ENCODE results near the gene HERC5.

Gene HERC5

DNA sequence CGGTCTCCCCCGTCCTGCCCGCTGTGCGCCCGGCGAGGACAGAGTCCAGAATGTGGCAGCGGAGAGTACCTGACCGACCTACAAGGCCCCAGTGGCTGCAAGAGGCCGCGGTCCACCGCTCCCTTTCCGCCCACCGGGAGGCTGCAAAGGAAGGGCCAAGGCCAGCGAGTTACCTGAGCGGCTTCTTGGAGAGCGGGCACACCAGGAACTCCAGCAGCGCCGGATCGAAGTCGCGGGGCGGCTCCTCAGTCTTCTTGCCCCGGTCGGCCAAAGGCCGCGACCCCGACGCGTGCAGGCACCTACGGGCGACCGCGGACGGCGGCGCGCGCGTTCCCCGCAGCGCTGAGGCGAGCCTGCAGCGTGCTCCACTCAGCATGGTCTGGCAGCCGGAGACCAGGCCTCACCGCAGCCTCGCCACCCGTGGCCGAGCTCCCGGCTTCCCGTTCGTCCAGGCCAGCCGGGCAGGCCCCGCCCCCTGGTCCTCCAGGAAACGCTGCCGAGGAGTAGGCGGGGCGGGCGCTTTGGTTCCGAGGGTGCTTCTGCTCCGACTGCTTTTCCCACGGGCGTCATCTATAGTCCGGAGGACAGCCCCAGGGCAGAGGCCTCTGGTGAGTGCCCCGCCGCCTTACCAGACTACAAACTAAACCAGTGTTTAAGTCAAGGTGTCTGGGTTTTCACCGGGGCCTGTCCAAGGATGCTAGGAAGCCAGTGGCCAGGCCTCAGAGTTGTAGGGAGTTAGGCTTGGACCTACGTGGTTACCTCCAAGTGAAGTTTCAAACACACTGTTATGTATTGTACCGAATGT is 66.6 kb downstream of the HERC5 start, which contains the start of gene PYURF:
TSS of gene PYURF (minus strand) at position 452 of the 805 bp plus-strand sequence. CDS start at position 376, 76 bp downstream.
- peak; percentile 96 for DNase-seq

DNA sequence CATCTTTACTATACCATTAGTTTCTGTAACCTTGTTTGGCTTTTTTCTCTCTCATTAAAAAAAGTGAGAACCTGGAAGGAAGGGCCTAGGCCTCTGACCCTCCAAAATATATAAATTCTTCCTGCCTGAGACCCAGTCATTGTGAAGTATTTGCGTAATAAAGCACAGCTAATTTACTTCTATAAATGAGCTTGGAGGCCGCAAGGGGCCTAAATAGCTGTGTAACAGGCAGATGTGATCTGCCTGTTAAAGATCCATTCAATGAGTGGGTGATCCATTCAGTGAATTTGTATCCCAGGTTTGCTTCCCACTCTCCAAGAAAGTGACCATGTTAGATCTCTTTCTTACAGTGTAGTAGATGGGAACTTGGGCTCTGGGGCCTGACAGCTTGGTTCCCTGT is 67.3 kb downstream of the HERC5 start:
- DNase-seq: peak; percentile 18

GRCh38 chr4:88526221-88526815 is 69.4 kb downstream of the HERC5 start:
- peak; percentile 31 for DNase-seq

DNA sequence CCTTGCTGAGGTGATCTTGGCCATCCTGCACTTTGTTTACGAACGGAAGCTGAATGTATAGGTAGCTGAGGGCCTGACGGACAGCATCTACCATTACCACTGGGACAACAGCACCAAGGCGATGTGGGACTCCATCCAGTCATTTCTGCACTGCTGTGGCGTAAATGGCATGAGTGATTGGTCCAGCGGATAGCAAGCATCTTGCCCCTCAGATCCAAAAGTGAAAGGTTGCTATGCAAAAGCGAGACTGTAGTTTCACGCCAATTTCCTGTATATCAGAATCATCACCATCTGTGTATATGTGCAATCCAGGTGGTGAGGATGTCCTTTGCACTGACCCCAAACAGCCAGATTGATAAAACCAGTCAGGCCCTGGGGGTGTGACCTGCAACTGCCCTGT is 70.9 kb downstream of the HERC5 start:
- DNase-seq: no peak

DNA sequence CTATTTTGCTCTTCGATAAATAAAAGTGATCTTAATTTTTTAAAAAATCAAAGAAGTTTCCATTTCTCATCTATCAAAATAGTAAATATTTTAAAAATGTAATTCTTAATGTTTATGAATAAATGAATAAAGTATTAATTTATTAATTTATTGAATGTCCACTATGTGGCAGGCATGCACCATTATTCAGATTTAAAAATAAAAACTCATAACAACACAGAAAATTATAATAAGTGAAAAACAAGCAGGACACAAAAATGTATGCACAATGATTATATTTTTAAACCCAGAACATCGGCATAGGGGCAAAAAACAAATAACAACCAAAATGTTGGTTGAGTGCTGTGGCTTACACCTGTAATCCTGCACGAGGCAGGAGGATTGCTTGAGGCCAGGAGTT is 71.9 kb downstream of the HERC5 start:
- no peak for DNase-seq

DNA sequence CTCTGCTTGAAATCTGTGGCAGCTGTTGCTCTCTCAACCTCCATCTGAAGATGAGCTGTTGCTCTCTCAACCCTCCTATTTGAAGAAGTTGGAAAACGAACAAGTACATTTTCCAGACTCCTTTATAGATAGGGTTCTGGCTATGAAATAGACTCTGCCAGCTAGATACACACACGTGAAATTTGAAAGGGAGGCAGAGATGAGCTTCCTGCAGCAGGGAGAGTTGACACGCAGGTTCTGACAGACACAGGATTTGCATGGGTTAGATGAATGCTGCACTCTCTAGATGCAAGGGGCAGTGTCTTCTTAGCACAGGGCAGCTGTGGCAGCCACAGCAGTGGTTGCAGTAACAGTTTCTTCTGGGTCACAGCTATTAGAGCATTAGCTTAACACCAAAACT is 74.6 kb downstream of the HERC5 start:
- no peak for DNase-seq

DNA sequence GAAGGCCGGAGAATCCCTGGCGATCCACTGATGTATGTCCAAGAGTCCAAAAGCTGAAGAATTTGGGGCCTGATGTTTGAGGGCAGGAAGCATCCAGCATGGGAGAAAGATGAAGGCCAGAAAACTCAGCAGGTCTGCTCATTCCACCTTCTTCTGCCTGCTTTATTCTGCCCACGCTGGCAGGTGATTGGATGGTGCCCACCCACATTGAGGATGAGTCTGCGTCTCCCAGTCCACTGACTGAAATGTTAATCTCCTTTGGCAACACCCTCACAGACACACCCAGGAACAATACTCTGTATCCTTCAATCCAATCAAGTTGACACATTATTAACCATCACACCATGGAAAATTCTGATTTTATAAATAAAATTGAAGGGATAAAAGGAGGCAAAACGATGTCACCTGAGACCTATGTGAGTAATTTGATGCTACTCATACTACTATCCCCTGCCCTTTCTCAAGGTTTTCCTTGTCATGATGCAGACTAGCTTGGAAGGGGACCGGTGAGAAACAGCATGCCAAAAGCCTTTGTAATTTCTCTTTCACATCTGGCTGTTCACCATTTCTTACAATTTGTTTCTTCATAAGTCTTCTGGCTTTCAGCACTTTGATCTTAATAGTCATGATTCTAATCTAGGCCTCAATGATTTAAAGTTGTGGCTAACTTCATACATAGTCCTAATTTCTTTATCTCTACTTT is 76.3 kb downstream of the HERC5 start:
- DNase-seq: peak; percentile 49

DNA sequence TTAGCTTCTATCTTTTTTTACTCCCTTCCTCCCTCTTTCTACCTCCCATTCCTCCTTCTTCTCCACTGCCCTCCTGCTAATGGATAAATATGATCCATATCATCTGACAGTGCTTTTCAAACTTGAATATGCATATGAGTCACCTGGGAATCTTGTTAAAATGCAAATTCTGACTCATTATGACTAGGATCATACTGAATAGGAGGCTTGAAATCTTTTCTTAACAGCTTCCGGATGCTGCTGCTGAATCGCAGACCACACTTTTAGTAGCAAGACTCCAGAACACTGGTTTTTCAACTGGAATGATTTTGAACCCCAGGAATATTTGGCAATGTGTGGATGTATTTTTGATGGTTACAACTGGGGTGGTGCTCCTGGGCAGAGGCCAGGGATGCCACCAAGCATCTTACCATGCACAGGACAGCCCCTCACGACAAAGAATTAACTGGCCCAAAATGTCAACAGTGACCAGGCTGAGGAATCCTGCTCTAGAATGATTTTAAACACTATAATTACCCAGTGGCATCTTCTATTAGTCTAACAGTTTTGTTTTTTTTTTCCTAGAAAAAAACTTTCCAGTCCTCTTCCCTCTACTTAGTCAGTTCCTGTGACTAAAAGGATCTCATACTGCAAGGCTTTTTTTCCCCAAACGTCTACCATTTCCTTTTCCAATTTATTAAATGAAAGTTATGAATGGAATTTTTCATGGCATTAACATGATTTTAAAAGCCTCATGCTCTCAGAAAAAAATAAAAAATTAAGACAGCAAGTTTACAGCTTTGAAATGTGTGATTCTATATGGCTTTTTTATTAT is 77.2 kb downstream of the HERC5 start:
- DNase-seq: peak; percentile 90

- no peak for DNase-seq
These were observed 78.3 kb downstream of the HERC5 start for GRCh38 chr4:88535090-88535755.

DNA sequence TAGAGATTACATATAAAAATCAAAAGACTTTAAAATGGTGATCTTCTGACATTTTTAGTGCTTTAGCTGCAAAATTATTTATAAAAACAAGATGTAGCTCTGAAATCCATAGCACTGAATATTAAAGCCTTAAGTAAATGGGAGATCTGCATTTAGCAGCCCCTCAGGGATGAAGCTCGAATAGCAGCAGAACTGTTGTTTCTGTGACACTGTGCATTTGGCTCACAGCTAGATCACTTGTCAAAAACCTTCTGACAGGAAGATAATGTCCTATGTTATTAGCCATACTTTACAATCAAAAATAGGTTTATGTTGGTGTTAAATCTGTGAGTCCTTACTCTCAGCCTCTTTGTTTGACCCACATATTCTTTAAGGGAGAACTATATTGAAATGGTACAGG is 80.8 kb downstream of the HERC5 start:
- no peak for DNase-seq

DNA sequence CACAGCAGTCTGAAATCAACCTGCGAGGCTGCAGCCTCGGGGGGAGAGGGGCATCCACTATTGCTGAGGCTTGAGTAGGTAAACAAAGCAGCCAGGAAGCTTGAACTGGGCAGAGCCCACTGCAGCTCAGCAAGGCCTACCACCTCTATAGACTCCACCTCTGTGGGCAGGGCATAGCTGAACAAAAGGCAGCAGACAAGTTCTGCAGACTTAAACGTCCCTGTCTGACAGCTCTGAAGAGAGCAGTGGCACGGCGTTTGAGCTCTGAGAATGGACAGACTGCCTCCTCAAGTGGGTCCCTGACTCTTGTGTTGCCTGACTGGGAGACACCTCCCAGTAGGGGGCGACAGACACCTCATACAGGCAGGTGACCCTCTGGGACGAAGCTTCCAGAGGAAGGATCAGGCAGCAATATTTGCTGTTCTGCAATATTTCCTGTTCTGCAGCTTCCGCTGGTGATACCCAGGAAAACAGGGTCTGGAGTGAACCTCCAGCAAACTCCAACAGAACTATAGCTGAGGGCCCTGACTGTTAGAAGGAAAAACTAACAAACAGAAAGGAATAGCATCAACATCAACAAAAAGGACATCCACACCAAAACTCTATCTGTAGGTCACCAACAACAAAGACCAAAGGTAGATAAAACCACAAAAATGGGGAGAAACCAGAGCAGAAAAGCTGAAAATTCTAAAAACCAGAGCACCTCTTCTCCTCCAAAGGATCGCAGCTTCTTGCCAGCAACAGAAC is 82.6 kb downstream of the HERC5 start:
- peak; percentile 64 for DNase-seq

DNA sequence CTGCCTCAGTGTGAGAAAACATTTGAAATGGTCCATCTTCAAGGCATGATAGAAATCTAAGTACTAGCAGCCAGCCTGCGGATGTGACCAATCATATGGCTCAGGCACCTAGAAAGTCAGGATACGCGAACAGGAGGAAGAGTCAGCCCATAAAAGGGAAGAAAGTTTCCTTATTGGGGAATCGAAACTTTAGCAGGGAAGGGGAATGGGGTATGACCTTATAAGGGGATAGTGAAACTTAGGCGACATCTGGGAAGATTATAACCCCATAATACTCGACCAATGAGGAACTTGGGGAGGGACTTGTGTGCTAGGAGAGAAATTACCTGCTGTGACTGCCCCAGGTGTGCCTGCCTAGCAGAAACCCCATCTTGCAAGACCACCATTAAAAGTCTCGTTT is 92.9 kb downstream of the HERC5 start:
- DNase-seq: no peak

All from EL (cell line).